H1 (cell line): ENCODE measurements around the gene PDZD2. TPM values are rescaled to one million over a fixed set of nuclear protein-coding genes. Genes with fewer than 3 reads are reported as not detected.
A peak's percentile ranks its signal among the peaks of the same experiment; 100 is the strongest.

ENCODE experiments used
- CTCF ChIA-PET: fragments of 300-600 bp; sonication (Branson Sonifier 250); formaldehyde crosslinking; loops from one replicate; lab custom pipeline; 2021; ENCODE audit not compliant: partially characterized antibody; lab: Charles Lee
- POLR2A ChIA-PET: fragments of 300-600 bp; sonication (Branson Sonifier 250); formaldehyde crosslinking; loops from one replicate; lab custom pipeline; 2021; ENCODE audit warnings: inconsistent platforms; ENCODE audit not compliant: partially characterized antibody; lab: Charles Lee
- DNase-seq, 2 experiments: peaks; one replicate each; pipeline versions ENCODE4 v3.0.0 to v3.0.0-alpha.2; 2010 to 2022; ENCODE audit warnings: low spot score in 2 of 2, low read depth in 1 of 2, mixed read lengths in 1 of 2
- FAIRE-seq: peaks from 2 replicates; lab custom pipeline; 2011; peaks lifted over from hg19 to GRCh38; lab: Jason Lieb, UNC
- H2AFZ ChIP-seq: 2 replicates; pipeline ENCODE4 v1.8.1; 2012; ENCODE audit warnings: low read length, inconsistent platforms
- H2AK5ac ChIP-seq: 2 replicates; pipeline ENCODE4 v1.6.1; 2013; ENCODE audit warnings: low read depth, low read length
- H2BK120ac ChIP-seq: replicated peaks from 2 replicates; pipeline ENCODE3; 2013; ENCODE audit warnings: low read depth, low read length, inconsistent platforms
- H2BK12ac ChIP-seq: 2 replicates; pipeline ENCODE4 v1.6.1; 2013; ENCODE audit warnings: low read depth, low read length
- H2BK15ac ChIP-seq: 2 replicates; pipeline ENCODE4 v1.6.1; 2013; ENCODE audit warnings: low read length
- H2BK20ac ChIP-seq: 2 replicates; pipeline ENCODE4 v1.6.1; 2013; ENCODE audit warnings: low read length
- H2BK5ac ChIP-seq: 2 replicates; pipeline ENCODE4 v1.6.1; 2013; ENCODE audit warnings: low read depth, low read length
- H3K14ac ChIP-seq: 2 replicates; pipeline ENCODE4 v1.6.1; 2013; ENCODE audit warnings: inconsistent platforms; ENCODE audit not compliant: insufficient read length
- H3K18ac ChIP-seq: 2 replicates; pipeline ENCODE4 v1.6.1; 2013; ENCODE audit warnings: low read length; ENCODE audit errors: extremely low read depth
- H3K23ac ChIP-seq: 2 replicates; pipeline ENCODE4 v1.6.1; 2013; ENCODE audit warnings: inconsistent platforms; ENCODE audit not compliant: insufficient read length
- H3K23me2 ChIP-seq: 2 replicates; pipeline ENCODE4 v1.6.1; 2013; ENCODE audit warnings: low read depth, low read length
- H3K27ac ChIP-seq: 2 replicates; pipeline ENCODE4 v1.6.1; 2011; ENCODE audit warnings: low read depth, low read length, inconsistent platforms
- H3K27me3 ChIP-seq, 4 experiments: replicated peaks in 1 of 4; 1 replicate in 1 of 4; 2 replicates in 3 of 4; pipeline versions ENCODE4 v1.6.1 to v1.8.1; 2011 to 2013; ENCODE audit warnings: low read length in 3 of 4, mild to moderate bottlenecking in 3 of 4, inconsistent platforms in 2 of 4, mixed read lengths in 2 of 4, moderate library complexity in 1 of 4; ENCODE audit not compliant: control insufficient read depth in 3 of 4, insufficient read depth in 3 of 4; ENCODE audit errors: extremely low read depth in 1 of 4
- H3K36me3 ChIP-seq, 4 experiments: 2 replicates each; pipeline versions ENCODE4 v1.6.1 to v1.8.1; 2011 to 2013; ENCODE audit warnings: mild to moderate bottlenecking in 4 of 4, low read length in 3 of 4, moderate library complexity in 2 of 4, control low read depth in 1 of 4, inconsistent platforms in 1 of 4; ENCODE audit not compliant: insufficient read depth in 4 of 4, control insufficient read depth in 2 of 4
- H3K4ac ChIP-seq: replicated peaks from 2 replicates; pipeline ENCODE3; 2013; ENCODE audit warnings: low read length, low read depth, mixed read lengths, inconsistent platforms; ENCODE audit not compliant: insufficient read length
- H3K4me1 ChIP-seq, 4 experiments: replicated peaks in 1 of 4; 1 replicate in 1 of 4; 2 replicates in 3 of 4; pipeline versions ENCODE4 v1.6.1 to v1.8.1; 2011 to 2013; ENCODE audit warnings: low read length in 3 of 4, inconsistent platforms in 2 of 4, mixed read lengths in 1 of 4; ENCODE audit not compliant: insufficient read depth in 4 of 4, control insufficient read depth in 3 of 4
- H3K4me2 ChIP-seq, 2 experiments: 2 replicates each; pipeline versions ENCODE4 v1.6.1 to v1.8.1; 2011 to 2013; ENCODE audit warnings: low read depth in 2 of 2, low read length in 2 of 2, control low read depth in 1 of 2, inconsistent platforms in 1 of 2, mild to moderate bottlenecking in 1 of 2; ENCODE audit not compliant: insufficient read depth in 1 of 2
- H3K4me3 ChIP-seq, 4 experiments: fragments of 200-600, 300-600 bp in 1 of 4; sonication (generic), shearing (Covaris generic), sonication (Bioruptor Twin) in 1 of 4; 2 replicates each; pipeline versions ENCODE4 v1.5.1 to v1.8.1; 2011 to 2016; ENCODE audit warnings: low read length in 4 of 4, low read depth in 3 of 4, control low read depth in 2 of 4, inconsistent platforms in 2 of 4, mild to moderate bottlenecking in 2 of 4, mixed read lengths in 1 of 4, moderate library complexity in 1 of 4; ENCODE audit not compliant: insufficient read depth in 2 of 4; ENCODE audit errors: extremely low read depth in 1 of 4
- H3K56ac ChIP-seq: replicated peaks from 2 replicates; pipeline ENCODE3; 2013; ENCODE audit warnings: low read depth, mild to moderate bottlenecking, mixed read lengths, low read length, inconsistent platforms; ENCODE audit not compliant: insufficient read length
- H3K79me1 ChIP-seq: 2 replicates; pipeline ENCODE4 v1.6.1; 2013; ENCODE audit warnings: low read depth, low read length, control low read depth
- H3K79me2 ChIP-seq, 2 experiments: 2 replicates each; pipeline versions ENCODE4 v1.6.1 to v1.8.1; 2012 to 2013; ENCODE audit warnings: low read length in 2 of 2, mild to moderate bottlenecking in 2 of 2, inconsistent platforms in 1 of 2; ENCODE audit not compliant: insufficient read depth in 2 of 2, control insufficient read depth in 1 of 2
- H3K9ac ChIP-seq, 4 experiments: replicated peaks in 1 of 4; 1 replicate in 1 of 4; 2 replicates in 3 of 4; pipeline versions ENCODE4 v1.6.1 to v1.8.1; 2011 to 2013; ENCODE audit warnings: low read depth in 3 of 4, low read length in 3 of 4, control low read depth in 2 of 4, mild to moderate bottlenecking in 2 of 4, moderate library complexity in 2 of 4, inconsistent platforms in 1 of 4; ENCODE audit errors: extremely low read depth in 1 of 4
- H3K9me3 ChIP-seq, 2 experiments: 2 replicates each; pipeline versions ENCODE4 v1.6.1 to v1.8.1; 2012 to 2013; ENCODE audit warnings: mild to moderate bottlenecking in 2 of 2, moderate library complexity in 2 of 2, control low read depth in 1 of 2, inconsistent platforms in 1 of 2, low read depth in 1 of 2, low read length in 1 of 2, mixed read lengths in 1 of 2; ENCODE audit not compliant: insufficient read depth in 2 of 2
- H4K20me1 ChIP-seq, 2 experiments: replicated peaks in 1 of 2; 2 replicates each; pipeline versions ENCODE3 to v1.8.1; 2011 to 2013; ENCODE audit warnings: inconsistent platforms in 2 of 2, low read length in 2 of 2, mild to moderate bottlenecking in 1 of 2; ENCODE audit not compliant: insufficient read depth in 2 of 2, control insufficient read depth in 1 of 2
- H4K5ac ChIP-seq: 2 replicates; pipeline ENCODE4 v1.6.1; 2013; ENCODE audit warnings: low read length, low read depth, mixed read lengths, inconsistent platforms; ENCODE audit not compliant: insufficient read length
- H4K8ac ChIP-seq: 2 replicates; pipeline ENCODE4 v1.8.0; 2013; ENCODE audit warnings: mild to moderate bottlenecking, moderate library complexity, low read length, inconsistent platforms; ENCODE audit not compliant: insufficient read depth; ENCODE audit errors: extremely low read depth
- H4K91ac ChIP-seq: replicated peaks from 2 replicates; pipeline ENCODE3; 2013; ENCODE audit warnings: low read length, mixed read lengths, inconsistent platforms; ENCODE audit not compliant: insufficient read length
- ATF2 ChIP-seq: IDR thresholded peaks from 2 replicates; pipeline ENCODE4 v1.6.1; 2012; ENCODE audit warnings: low read length, inconsistent platforms
- JUN ChIP-seq: IDR thresholded peaks from 2 replicates; pipeline ENCODE4 v1.6.1; 2011; ENCODE audit warnings: low read depth, mild to moderate bottlenecking, improper control_type of control experiment, low read length
- NRF1 ChIP-seq: IDR thresholded peaks from 2 replicates; pipeline ENCODE4 v1.6.1; 2011; ENCODE audit warnings: mild to moderate bottlenecking, low read depth, low read length, improper control_type of control experiment
- SIX5 ChIP-seq: IDR thresholded peaks from 2 replicates; pipeline ENCODE4 v1.6.1; 2011; ENCODE audit warnings: mild to moderate bottlenecking, low read depth, low read length
- WGBS, 2 experiments: shearing (Covaris generic) in 1 of 2; methylation state at CpG; one replicate each; pipeline versions ENCODE4 v1.1.6 to v1.1.7; 2013 to 2015; ENCODE audit warnings: low lambda C conversion rate in 2 of 2, mixed read lengths in 2 of 2, inconsistent platforms in 1 of 2, low coverage in 1 of 2, missing lambda C conversion rate in 1 of 2; ENCODE audit not compliant: insufficient replicate concordance in 2 of 2, insufficient coverage in 1 of 2, insufficient read length in 1 of 2; ENCODE audit errors: extremely low coverage in 1 of 2, missing lambda C conversion rate in 1 of 2; 5-methylcytosine and 5-hydroxymethylcytosine counted together
- polyA plus RNA-seq, 7 experiments: library from polyadenylated mRNA; depleted of rRNA in 3 of 7; stranded (reverse) in 5 of 7; unstranded in 2 of 7; fragments of >200 nt in 5 of 7; fragments of 200-250 nt in 2 of 7; gene quantifications; 1 replicate in 5 of 7; 2 replicates in 1 of 7; 4 replicates in 1 of 7; pipeline versions ENCODE4 v1.2.1 to v1.2.3, GENCODE V29; 2011 to 2013; ENCODE audit warnings: missing spikeins in 2 of 7, mixed read lengths in 2 of 7
- total RNA-seq: library from RNA; stranded (reverse); fragmentation: NEBNext Ultra II Directional; extraction: Animal tissue kit (Norgen Biotek cat#: 25700); gene quantifications from 2 replicates; pipeline ENCODE4 v1.2.1, GENCODE V29; 2021

The PDZD2 gene
- total and polyA plus RNA-seq, 2 of the 8 experiments (the other 6 are each of a cell fraction or from before 2014, with no cell fraction given), result 1.2 to 6.8 TPM

DNA sequence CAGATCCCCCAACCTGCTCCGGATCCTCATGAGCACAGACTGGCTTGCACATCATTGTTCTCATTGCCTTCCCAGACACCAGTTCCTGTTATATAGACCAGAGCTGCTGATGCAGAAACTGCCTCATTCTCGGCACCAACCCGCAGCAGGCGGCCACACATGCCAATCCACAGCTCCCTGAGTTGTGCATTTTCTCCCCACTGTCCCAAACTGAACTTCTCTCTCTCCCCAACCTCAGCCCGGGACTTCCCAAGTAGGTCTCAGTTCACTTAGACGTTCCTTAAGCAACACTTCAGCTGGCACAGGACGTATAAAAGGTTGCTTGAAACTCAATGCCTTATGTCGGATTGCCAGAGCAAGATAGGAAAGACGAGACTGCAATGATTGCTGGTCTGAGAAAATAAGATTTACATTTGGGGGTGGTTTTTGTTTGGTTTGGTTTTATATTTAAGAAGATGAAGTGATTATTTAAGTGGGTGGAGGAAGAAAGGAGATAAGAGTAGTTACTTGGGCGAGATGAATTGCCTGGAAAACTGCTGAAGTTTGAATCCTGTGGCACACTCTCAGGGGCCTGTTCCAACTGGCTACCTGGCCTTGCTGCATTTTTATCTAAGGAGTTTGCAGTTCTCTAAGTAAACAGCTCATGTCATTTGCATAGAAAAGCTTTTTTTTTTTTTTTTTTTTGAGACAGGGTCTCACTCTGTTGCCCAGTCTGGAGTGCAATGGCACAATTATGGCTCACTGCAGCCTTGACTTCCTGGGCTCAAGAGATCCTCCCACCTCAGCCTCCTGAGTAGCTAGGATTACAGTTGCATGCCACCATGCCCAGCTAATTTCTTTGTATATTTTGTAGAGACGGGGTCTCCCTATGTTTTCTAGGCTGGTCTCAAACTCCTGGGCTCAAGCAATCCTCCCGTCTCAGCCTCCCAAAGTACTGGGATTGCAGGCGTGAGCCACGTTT lies 379.8 kb downstream of the PDZD2 start:
- no peak for TF ChIP-seq JUN
- no peak for TF ChIP-seq NRF1
- no peak for TF ChIP-seq SIX5
- no peak for TF ChIP-seq ATF2
- TF ChIP-seq, all 59 proteins: peak for 0
- Histone ChIP-seq H3K4me2 (0 out of 4 replicates have a peak overlapping the region, but pooled peaks of 1 of the 2 experiments have one; percentile 39), H4K91ac (no peak overlapping the region), H3K27me3 (no peaks in the 10 kb centered on the region), H3K4me1 (peaks cover 5 to 28% (median 18%) of the 10 kb centered on the region in 4 experiments), H3K4me3 (no peak overlapping the region), H3K9ac (no peak overlapping the region), H2BK5ac (no peak overlapping the region), H2BK12ac (peak overlapping the region; percentile 81; the same call in 1 of the 2 replicates), H3K27ac (no peak overlapping the region), H3K23me2 (no peaks in the 10 kb centered on the region), H3K4ac (peak overlapping the region; percentile 10), H3K18ac (no peak overlapping the region; the same call in 1 of the 2 replicates), H3K9me3 (no peaks in the 10 kb centered on the region), H3K79me1 (no peaks in the 10 kb centered on the region), H4K20me1 (no peaks in the 10 kb centered on the region), H3K79me2 (no peaks in the 10 kb centered on the region), H2AK5ac (no peak overlapping the region), H3K56ac (no peak overlapping the region), H2BK15ac (no peak overlapping the region), H2AFZ (no peak overlapping the region), H2BK20ac (no peak overlapping the region), H2BK120ac (no peak overlapping the region), H4K5ac (no peak overlapping the region), H3K14ac (no peak overlapping the region), H3K23ac (no peak overlapping the region), H4K8ac (no peak overlapping the region), H3K36me3 (no peaks in the 10 kb centered on the region)
- no peak for FAIRE-seq
- ChIA-PET POLR2A (no interaction called here), CTCF (interaction anchor here (0.9 to 1.7 kb wide), 3 partner anchors 9 to 87 kb away, joined by 3 to 10 read pairs (median 4); no protein-coding TSS in a partner anchor)
- 81 to 100% methylated on average over 1 to 13 of the region's 14 CpGs for WGBS, 2 experiments
- no peak for DNase-seq
